WTC11 (cell line): ENCODE results near the gene SETDB1. TPM values are rescaled to one million over a fixed set of nuclear protein-coding genes. Genes with fewer than 3 reads are reported as not detected.

ENCODE experiments used
- ATAC-seq: fragments of 200-7000 bp; cut with Tn5 transposase; 2 replicates; pipeline ENCODE4 v1.10.0; 2021; ENCODE audit warnings: mild to moderate bottlenecking, moderate library complexity
- CTCF ChIA-PET: fragments of 300-600 bp; sonication (Branson Sonifier 250); formaldehyde crosslinking; loops from one replicate; lab custom pipeline; 2021; ENCODE audit warnings: antibody characterized with exemption; lab: Charles Lee
- POLR2A ChIA-PET: fragments of 350-600 bp; sonication (Branson Sonifier 250); formaldehyde crosslinking; loops from one replicate; lab custom pipeline; 2021; ENCODE audit warnings: antibody characterized with exemption; lab: Charles Lee
- DNase-seq: peaks from one replicate; pipeline ENCODE4 v3.0.0; 2021; ENCODE audit warnings: low spot score
- H3K27ac Mint-ChIP-seq: 2 replicates; pipeline ENCODE4 v1.8.0; 2021; ENCODE audit warnings: mixed read lengths
- H3K27me3 Mint-ChIP-seq: 2 replicates; pipeline ENCODE4 v1.8.0; 2021; ENCODE audit warnings: low read depth, mild to moderate bottlenecking, moderate library complexity, mixed read lengths
- H3K36me3 Mint-ChIP-seq: 2 replicates; pipeline ENCODE4 v1.8.0; 2021; ENCODE audit warnings: mixed read lengths
- H3K4me1 Mint-ChIP-seq: 2 replicates; pipeline ENCODE4 v1.8.0; 2022; ENCODE audit warnings: mixed read lengths
- H3K4me3 Mint-ChIP-seq: 2 replicates; pipeline ENCODE4 v1.8.0; 2021; ENCODE audit warnings: mild to moderate bottlenecking, moderate library complexity, mixed read lengths
- H3K9me3 Mint-ChIP-seq: 2 replicates; pipeline ENCODE4 v1.8.0; 2021; ENCODE audit warnings: mixed read lengths
- AFF4 ChIP-seq: sonication (generic); formaldehyde crosslinking; IDR thresholded peaks from 2 replicates; pipeline ENCODE4 v1.8.1; 2023; ENCODE audit warnings: mild to moderate bottlenecking, missing genetic modification reagents, borderline replicate concordance
- ATF6 ChIP-seq: sonication (generic); formaldehyde crosslinking; IDR thresholded peaks from 2 replicates; pipeline ENCODE4 v1.8.1; 2023; ENCODE audit warnings: mild to moderate bottlenecking, missing genetic modification reagents
- E2F1 ChIP-seq: sonication (generic); formaldehyde crosslinking; IDR thresholded peaks from 2 replicates; pipeline ENCODE4 v1.8.0; 2022; ENCODE audit warnings: mild to moderate bottlenecking, missing genetic modification reagents
- E2F4 ChIP-seq: sonication (generic); formaldehyde crosslinking; IDR thresholded peaks from 2 replicates; pipeline ENCODE4 v1.8.1; 2022; ENCODE audit warnings: low read depth, mild to moderate bottlenecking, moderate library complexity, missing genetic modification reagents, borderline replicate concordance
- ERG ChIP-seq: fragments of 250-450 bp; sonication (Bioruptor Pico); IDR thresholded peaks from 2 replicates; pipeline ENCODE4 v1.8.0; 2021; ENCODE audit warnings: mild to moderate bottlenecking
- FOXJ3 ChIP-seq: sonication (generic); formaldehyde crosslinking; IDR thresholded peaks from 2 replicates; pipeline ENCODE4 v1.9.0; 2021; ENCODE audit warnings: missing genetic modification reagents, mild to moderate bottlenecking, borderline replicate concordance
- FOXP4 ChIP-seq: sonication (generic); formaldehyde crosslinking; IDR thresholded peaks from 2 replicates; pipeline ENCODE4 v1.8.0; 2022; ENCODE audit warnings: mild to moderate bottlenecking, missing genetic modification reagents
- GTF2I ChIP-seq: fragments of 250-450 bp; sonication (Bioruptor Pico); conservative IDR thresholded peaks from 2 replicates; pipeline ENCODE4 v1.4.0; 2021; ENCODE audit warnings: mild to moderate bottlenecking
- HMGA2 ChIP-seq: fragments of 250-450 bp; sonication (Bioruptor Pico); IDR thresholded peaks from 2 replicates; pipeline ENCODE4 v1.4.0; 2021; ENCODE audit warnings: mild to moderate bottlenecking, moderate library complexity
- JUN ChIP-seq: sonication (generic); formaldehyde crosslinking; IDR thresholded peaks from 2 replicates; pipeline ENCODE4 v1.8.0; 2023; ENCODE audit warnings: mild to moderate bottlenecking, missing genetic modification reagents
- NR2C2 ChIP-seq: sonication (generic); formaldehyde crosslinking; IDR thresholded peaks from 2 replicates; pipeline ENCODE4 v1.8.0; 2022; ENCODE audit warnings: mild to moderate bottlenecking, missing genetic modification reagents
- OVOL2 ChIP-seq: fragments of 250-450 bp; sonication (Bioruptor Pico); IDR thresholded peaks from 2 replicates; pipeline ENCODE4 v1.9.0; 2021; ENCODE audit warnings: mild to moderate bottlenecking, borderline replicate concordance
- PRDM15 ChIP-seq: sonication (generic); formaldehyde crosslinking; IDR thresholded peaks from 2 replicates; pipeline ENCODE4 v1.8.0; 2022; ENCODE audit warnings: missing genetic modification reagents
- PREB ChIP-seq: sonication (generic); formaldehyde crosslinking; IDR thresholded peaks from 2 replicates; pipeline ENCODE4 v1.8.1; 2022; ENCODE audit warnings: mild to moderate bottlenecking, missing genetic modification reagents, moderate library complexity, borderline replicate concordance
- ZNF263 ChIP-seq: sonication (generic); formaldehyde crosslinking; IDR thresholded peaks from 2 replicates; pipeline ENCODE4 v1.8.1; 2022; ENCODE audit warnings: low read depth, mild to moderate bottlenecking, moderate library complexity, missing genetic modification reagents
- ZNF396 ChIP-seq: fragments of 250-450 bp; sonication (Bioruptor Pico); IDR thresholded peaks from 2 replicates; pipeline ENCODE4 v1.8.0; 2021; ENCODE audit warnings: mild to moderate bottlenecking, moderate library complexity, borderline replicate concordance
- ZNF671 ChIP-seq: fragments of 250-450 bp; sonication (Bioruptor Pico); IDR thresholded peaks from 2 replicates; pipeline ENCODE4 v1.8.0; 2021; ENCODE audit warnings: mild to moderate bottlenecking
- total RNA-seq: library from RNA; stranded (reverse); gene quantifications from 3 replicates; pipeline ENCODE4 v1.2.3, GENCODE V29; 2021

SETDB1 gene
- total RNA-seq, 1 experiment from 2014 or later, result 53.1 TPM

- TF ChIP-seq OVOL2 (CRISPR knock-in tag), result no peak
- TF ChIP-seq ZNF671 (CRISPR knock-in tag), result no peak
- TF ChIP-seq ERG, result no peak
- no peak for TF ChIP-seq HMGA2 (CRISPR knock-in tag)
- TF ChIP-seq GTF2I (CRISPR knock-in tag), result no peak
- TF ChIP-seq E2F4 (CRISPR knock-in tag), result no peak
- TF ChIP-seq NR2C2, result no peak
- TF ChIP-seq PREB (CRISPR knock-in tag), result no peak
- TF ChIP-seq E2F1, result no peak
- TF ChIP-seq FOXJ3 (CRISPR knock-in tag), result no peak
- TF ChIP-seq PRDM15 (CRISPR knock-in tag), result no peak
- no peak for TF ChIP-seq JUN (CRISPR knock-in tag)
- no peak for TF ChIP-seq AFF4 (CRISPR knock-in tag)
- no peak for TF ChIP-seq ZNF263 (CRISPR knock-in tag)
- no peak for TF ChIP-seq ATF6 (CRISPR knock-in tag)
- no peak for TF ChIP-seq ZNF396 (CRISPR knock-in tag)
- no peak for TF ChIP-seq FOXP4 (CRISPR knock-in tag)
- TF ChIP-seq, all 79 proteins: peak for 0
- Mint-ChIP-seq H3K4me1 (no peaks in the 10 kb centered on the region), H3K4me3 (no peak overlapping the region), H3K27me3 (no peaks in the 10 kb centered on the region), H3K9me3 (no peaks in the 10 kb centered on the region), H3K27ac (no peak overlapping the region), H3K36me3 (peaks cover 70% of the 10 kb centered on the region)
- ChIA-PET POLR2A (no interaction called here), CTCF (interaction anchor here (1.7 kb wide), 1 partner anchor 41 kb away, joined by 6 read pairs; no protein-coding TSS in a partner anchor)
- no peak for DNase-seq
- ATAC-seq, result no peak
Observed at GRCh38 chr1:150955280-150955679, 29.1 kb downstream of the SETDB1 start.
